K562 (cell line): ENCODE data around the gene ATF6B. TPM values are rescaled to one million over a fixed set of nuclear protein-coding genes. Genes with fewer than 3 reads are reported as not detected.
A peak's percentile ranks its signal among the peaks of the same experiment; 100 is the strongest.

ENCODE experiments used
- ATAC-seq: fragments of 200-7000 bp; cut with Tn5 transposase; 3 replicates; pipeline ENCODE4 v1.9.1; 2020; ENCODE audit warnings: moderate library complexity
- BruUV-seq: library from RNA; stranded (reverse); fragments of 400-500 nt; replicated peaks from 2 replicates; lab custom pipeline; 2021; lab: Mats Ljungman, UMichigan
- CTCF ChIA-PET: fragments of 300-600 bp; formaldehyde crosslinking; extraction: SDS; loops from one replicate; lab custom pipeline; 2021; ENCODE audit warnings: low intra/inter-chr PET ratio; lab: Yijun Ruan, JAX
- POLR2A ChIA-PET: fragments of 300-600, 350-650 bp; sonication (Branson Sonifier 250); formaldehyde crosslinking; extraction: SDS; loops from one replicate; lab custom pipeline; 2021; ENCODE audit warnings: antibody characterized with exemption, inconsistent platforms; lab: Yijun Ruan, JAX
- DNase-seq, 4 experiments: peaks; one replicate each; pipeline versions ENCODE4 v3.0.0 to v3.0.0-alpha.2; 2011 to 2018; ENCODE audit warnings: low spot score in 3 of 4, mixed read lengths in 3 of 4; ENCODE audit errors: extremely low read depth in 1 of 4
- FAIRE-seq: peaks from 2 replicates; lab custom pipeline; 2011; peaks lifted over from hg19 to GRCh38; lab: Jason Lieb, UNC
- H2AFZ ChIP-seq: 2 replicates; pipeline ENCODE4 v1.6.0; 2011; ENCODE audit warnings: low read depth, low read length, control low read depth, inconsistent platforms
- H3K27ac ChIP-seq: fragments of 200-600 bp; 3 replicates; pipeline ENCODE4 v1.8.0; 2011; ENCODE audit warnings: low read depth, mild to moderate bottlenecking, control low read depth, inconsistent platforms, low read length, moderate library complexity, mixed read lengths; ENCODE audit errors: extremely low read depth
- H3K27me3 ChIP-seq, 2 experiments: fragments of 300-600 bp in 1 of 2; 2 replicates in 1 of 2; 3 replicates in 1 of 2; pipeline versions ENCODE4 v1.6.0 to v1.8.0; 2011; ENCODE audit warnings: inconsistent platforms in 2 of 2, low read length in 2 of 2, mild to moderate bottlenecking in 1 of 2, mixed read lengths in 1 of 2, moderate library complexity in 1 of 2; ENCODE audit not compliant: control insufficient read depth in 2 of 2, insufficient read depth in 2 of 2
- H3K36me3 ChIP-seq: fragments of 300-600 bp; 3 replicates; pipeline ENCODE4 v1.8.0; 2011; ENCODE audit warnings: mild to moderate bottlenecking, low read length, inconsistent platforms; ENCODE audit not compliant: control insufficient read depth, insufficient read depth
- H3K4me1 ChIP-seq, 2 experiments: fragments of 200-600 bp in 1 of 2; replicated peaks in 1 of 2; 2 replicates in 1 of 2; 3 replicates in 1 of 2; pipeline versions ENCODE4 v1.5.1 to v1.8.0; 2011; ENCODE audit warnings: inconsistent platforms in 2 of 2, low read length in 2 of 2, mild to moderate bottlenecking in 1 of 2, mixed read lengths in 1 of 2, moderate library complexity in 1 of 2; ENCODE audit not compliant: control insufficient read depth in 2 of 2, insufficient read depth in 2 of 2
- H3K4me2 ChIP-seq: 2 replicates; pipeline ENCODE4 v1.6.1; 2011; ENCODE audit warnings: low read length, control low read depth, inconsistent platforms, mixed read lengths; ENCODE audit not compliant: insufficient read depth
- H3K4me3 ChIP-seq: fragments of 200-600 bp; sonication (generic), shearing (Covaris generic); 2 replicates; pipeline ENCODE4 v1.5.1; 2016; ENCODE audit warnings: control low read depth, inconsistent platforms
- H3K79me2 ChIP-seq: fragments of 200-600 bp; 3 replicates; pipeline ENCODE4 v1.8.0; 2011; ENCODE audit warnings: low read length, inconsistent platforms; ENCODE audit not compliant: control insufficient read depth, insufficient read depth
- H3K9ac ChIP-seq, 2 experiments: 2 replicates each; pipeline versions ENCODE4 v1.6.0 to v1.6.1; 2011; ENCODE audit warnings: low read depth in 2 of 2, low read length in 2 of 2, control low read depth in 1 of 2, inconsistent platforms in 1 of 2, mild to moderate bottlenecking in 1 of 2, mixed read lengths in 1 of 2; ENCODE audit not compliant: insufficient read depth in 1 of 2
- H3K9me1 ChIP-seq: one replicate; pipeline ENCODE4 v1.6.0; 2011; ENCODE audit warnings: inconsistent platforms, mild to moderate bottlenecking, low read length, moderate library complexity; ENCODE audit not compliant: control insufficient read depth, insufficient read depth
- H3K9me3 ChIP-seq: replicated peaks from 2 replicates; pipeline ENCODE4 v1.5.1; 2011; ENCODE audit warnings: low read depth, low read length, inconsistent platforms; ENCODE audit not compliant: control insufficient read depth, insufficient read depth
- H4K20me1 ChIP-seq: replicated peaks from 2 replicates; pipeline ENCODE4 v1.6.1; 2011; ENCODE audit warnings: low read length, inconsistent platforms, mixed read lengths; ENCODE audit not compliant: control insufficient read depth, insufficient read depth
- DMBX1 ChIP-seq: fragments of 250-450 bp; sonication (Bioruptor Pico); IDR thresholded peaks from 2 replicates; pipeline ENCODE4 v1.8.0; 2022; ENCODE audit warnings: inconsistent platforms, mild to moderate bottlenecking, moderate library complexity, borderline replicate concordance
- ELK3 ChIP-seq: fragments of 450-650 bp; formaldehyde crosslinking; IDR thresholded peaks from 2 replicates; pipeline ENCODE4 v1.4.0; 2020; ENCODE audit warnings: mild to moderate bottlenecking
- HDAC6 ChIP-seq: IDR thresholded peaks from 2 replicates; pipeline ENCODE4 v1.6.1; 2012; ENCODE audit warnings: low read depth, mild to moderate bottlenecking, control low read depth, inconsistent platforms, low read length, moderate library complexity
- MBD2 ChIP-seq: sonication (generic); IDR thresholded peaks from 2 replicates; pipeline ENCODE4 v1.6.1; 2016; ENCODE audit warnings: low read depth, borderline replicate concordance
- MXI1 ChIP-seq: IDR thresholded peaks from 2 replicates; pipeline ENCODE4 v1.6.1; 2011; ENCODE audit warnings: low read depth, mild to moderate bottlenecking, improper control_type of control experiment, low read length
- PML ChIP-seq: IDR thresholded peaks from 2 replicates; pipeline ENCODE4 v1.6.1; 2012; ENCODE audit warnings: low read length, inconsistent platforms
- RCOR1 ChIP-seq, 2 experiments: IDR thresholded peaks; 2 replicates each; pipeline ENCODE4 v1.6.1; 2012; ENCODE audit warnings: low read depth in 2 of 2, low read length in 2 of 2, borderline replicate concordance in 1 of 2, improper control_type of control experiment in 1 of 2
- RUNX1 ChIP-seq: sonication (generic); IDR thresholded peaks from 2 replicates; pipeline ENCODE4 v1.6.1; 2016; ENCODE audit warnings: antibody characterized with exemption, low read depth
- TARDBP ChIP-seq: fragments of 450-650 bp; IDR thresholded peaks from 2 replicates; pipeline ENCODE4 v1.6.1; 2016
- ZBTB33 ChIP-seq: sonication (generic); formaldehyde crosslinking; IDR thresholded peaks from 2 replicates; pipeline ENCODE4 v1.8.1; 2023; ENCODE audit warnings: mild to moderate bottlenecking, missing genetic modification reagents
- ZFX ChIP-seq: sonication (generic); formaldehyde crosslinking; IDR thresholded peaks from 2 replicates; pipeline ENCODE4 v1.8.0; 2022; ENCODE audit warnings: mild to moderate bottlenecking, missing genetic modification reagents, moderate library complexity
- ZNF175 ChIP-seq: fragments of 200-800 bp; sonication (Bioruptor generic); IDR thresholded peaks from 2 replicates; pipeline ENCODE4 v1.6.1; 2016; ENCODE audit warnings: low read depth, mild to moderate bottlenecking, missing genetic modification characterization, missing compliant biosample characterization
- ZNF518B ChIP-seq: fragments of 250-450 bp; sonication (Bioruptor Pico); IDR thresholded peaks from 2 replicates; pipeline ENCODE4 v1.5.0; 2021; ENCODE audit warnings: mild to moderate bottlenecking, moderate library complexity
- ZNF584 ChIP-seq: fragments of 200-800 bp; sonication (Bioruptor generic); IDR thresholded peaks from 2 replicates; pipeline ENCODE4 v1.6.1; 2016; ENCODE audit warnings: low read depth, mild to moderate bottlenecking, missing genetic modification characterization, missing compliant biosample characterization
- in situ Hi-C: fragments of 300-500 bp; cut with MboI; formaldehyde crosslinking; loops from 4 replicates; pipeline ENCODE4 v1.15.0; 2018; ENCODE audit warnings: inconsistent platforms, mixed read lengths
- intact Hi-C: fragments of 100-400 bp; cut with micrococcal nuclease; formaldehyde crosslinking; loops from 2 replicates; pipeline ENCODE4 v1.14.2; 2022
- polyA plus RNA-seq, 8 experiments: library from polyadenylated mRNA; depleted of rRNA in 4 of 8; stranded (reverse) in 5 of 8; unstranded in 3 of 8; fragments of >200 nt; fragmentation: Nextera tagmentation in 2 of 8; fragmentation: Illumina TruSeq in 1 of 8; extraction: Ambion mirVana in 2 of 8; extraction: Trizol in 1 of 8; gene quantifications; 2 replicates each; pipeline versions ENCODE4 v1.2.1 to v1.2.3, GENCODE V29; 2011 to 2014; ENCODE audit warnings: inconsistent platforms in 1 of 8, missing spikeins in 1 of 8
- total RNA-seq, 7 experiments: library from RNA; depleted of rRNA in 6 of 7; stranded (reverse); fragments of >200 nt in 6 of 7; fragmentation: Illumina TruSeq in 2 of 7; extraction: Trizol in 2 of 7; gene quantifications; 2 replicates each; pipeline versions ENCODE4 v1.2.1 to v1.2.3, GENCODE V29; 2011 to 2021; ENCODE audit warnings: low replicate concordance in 1 of 7

ATF6B gene
- total and polyA plus RNA-seq, 9 of the 15 experiments (the other 6 are each of a cell fraction or from before 2014, with no cell fraction given) = 20.7 to 131 (median 31.7) TPM

DNA sequence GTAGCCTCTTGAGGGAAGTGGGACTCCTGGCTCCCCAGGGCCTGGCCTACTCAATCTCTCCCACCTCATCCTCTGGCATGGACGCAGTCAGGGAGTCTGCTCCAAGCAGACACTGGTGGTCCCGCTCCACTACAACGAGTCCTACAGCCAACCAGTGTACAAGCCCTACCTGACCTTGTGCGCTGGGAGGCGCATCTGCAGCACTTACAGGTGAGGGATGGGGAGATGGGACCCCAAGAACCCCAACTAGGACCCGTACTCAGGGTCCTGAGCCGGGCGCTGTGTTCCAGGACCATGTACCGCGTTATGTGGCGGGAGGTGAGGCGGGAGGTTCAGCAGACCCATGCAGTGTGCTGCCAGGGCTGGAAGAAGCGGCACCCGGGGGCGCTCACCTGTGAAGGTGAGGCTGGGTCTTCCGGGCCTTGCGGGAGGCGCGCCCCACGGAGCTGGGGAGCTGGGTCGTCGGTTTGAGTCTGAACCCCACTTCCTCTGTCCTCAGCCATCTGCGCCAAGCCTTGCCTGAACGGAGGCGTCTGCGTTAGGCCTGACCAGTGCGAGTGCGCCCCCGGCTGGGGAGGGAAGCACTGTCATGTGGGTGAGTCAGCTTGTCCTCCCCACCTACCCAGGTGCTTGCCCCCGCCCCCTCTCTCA is 38.5 kb upstream of the ATF6B start (continued):
- TF ChIP-seq ZFX (no peak), DMBX1 (no peak), MBD2 (no peak), ELK3 (CRISPR knock-in tag) (no peak), RCOR1 (IDR thresholded peaks at IDR 0.05; ENCODE audit: borderline replicate concordance in 1 of 2, low read depth in 2 of 2, low read length in 2 of 2) (no peak), ZBTB33 (peak; percentile 92)

DNA sequence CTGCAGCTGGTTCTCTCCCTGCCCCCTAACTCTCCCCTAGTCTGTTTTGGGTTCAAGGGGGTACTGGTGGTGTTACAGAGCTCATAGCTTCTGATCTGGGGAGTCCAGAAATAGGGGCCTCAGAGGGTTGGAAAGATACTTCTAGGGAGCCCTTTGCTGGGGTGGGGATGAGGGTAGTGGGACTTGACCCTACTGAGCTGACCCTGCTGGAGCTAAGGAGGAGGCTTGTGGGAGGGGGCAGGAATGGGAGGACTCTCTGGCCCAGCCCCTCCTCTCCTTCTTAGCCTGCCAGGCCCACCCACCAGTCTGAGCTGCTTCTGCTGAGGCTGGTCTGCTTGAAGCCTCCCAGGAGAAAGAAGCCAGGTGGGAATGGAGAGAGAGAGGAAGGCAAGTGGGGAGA is 36.2 kb upstream of the ATF6B start, which contains the start of gene EGFL8:
EGFL8 (plus strand) TSS at position 301 of the 400 bp plus-strand sequence. CDS start 1,571 bp downstream, outside the sequence.
- no peaks in the 10 kb centered on the region for H3K9me1 ChIP-seq
- no peaks in the 10 kb centered on the region for H3K9me3 ChIP-seq
- H3K4me2 ChIP-seq = no peak within 1 kb of the TSS
- intact Hi-C loops (no loop called here), in situ Hi-C loops (no loop called here)
- BruUV-seq = no TSS peak
- POLR2A ChIA-PET = interaction anchor here (0.8 to 4.6 kb wide), 7 partner anchors 8 to 35 kb away, joined by 3 to 30 read pairs (median 5); partner anchors contain the start of genes AGPAT1, FKBPL, PRRT1 and RNF5
- H3K27ac ChIP-seq = no peak within 1 kb of the TSS; the same call in 2 of the 3 replicates
- H3K4me1 ChIP-seq = peaks cover 35 to 39% of the 10 kb centered on the region in 2 experiments
- H4K20me1 ChIP-seq = no peaks in the 10 kb centered on the region
- CTCF ChIA-PET = no interaction called here
- FAIRE-seq (no peak), ATAC-seq (no peak), DNase-seq (no peak)
- no peak within 1 kb of the TSS for H2AFZ ChIP-seq
- H3K27me3 ChIP-seq = no peaks in the 10 kb centered on the region
- H3K36me3 ChIP-seq = peaks cover 66% of the 10 kb centered on the region
- H3K79me2 ChIP-seq = peaks cover 3% of the 10 kb centered on the region; the same call in 1 of the 3 replicates
- H3K4me3 ChIP-seq = no peak within 1 kb of the TSS
- peak within 1 kb of the TSS in 1 of 2 experiments; percentile 50; a peak in 1 of 4 replicates for H3K9ac ChIP-seq
- TF ChIP-seq ZNF175 (CRISPR knock-in tag) (no peak), MXI1 (no peak), TARDBP (no peak), ZNF584 (no peak), HDAC6 (no peak), ZNF518B (CRISPR knock-in tag) (no peak), PML (no peak), RUNX1 (no peak)
